ENCODE data around the gene ALG12. TPM values are rescaled to one million over a fixed set of nuclear protein-coding genes. Genes with fewer than 3 reads are reported as not detected.

Gene ALG12
- total and polyA plus RNA-seq, 2 of the 13 experiments (the other 11 are each of a cell fraction or from before 2014, with no cell fraction given): 7.8 to 15.8 TPM

- TF ChIP-seq TCF7 (IDR thresholded peaks at IDR 0.05; ENCODE audit: low read depth) (peak; percentile 90), TOE1 (CRISPR knock-in tag; IDR thresholded peaks at IDR 0.05) (no peak), ZNF207 (IDR thresholded peaks at IDR 0.05; ENCODE audit: borderline replicate concordance) (no peak), PCBP1 (IDR thresholded peaks at IDR 0.05; ENCODE audit: borderline replicate concordance, low read depth, low read length) (0 out of 2 replicates have a peak, but pooled peaks have one; percentile 27), ARID3A (IDR thresholded peaks at IDR 0.05; ENCODE audit: low read depth, low read length) (no peak), HNRNPH1 (optimal IDR thresholded peaks at IDR 0.05; ENCODE audit: low read depth, low read length) (no peak), FOXC1 (CRISPR knock-in tag; IDR thresholded peaks at IDR 0.05; ENCODE audit: borderline replicate concordance) (no peak; the same call in 1 of the 2 replicates), ZNF17 (CRISPR knock-in tag; IDR thresholded peaks at IDR 0.05) (no peak), NFE2 (CRISPR knock-in tag; IDR thresholded peaks at IDR 0.05) (no peak), LCORL (IDR thresholded peaks at IDR 0.05) (no peak), LCORL (CRISPR knock-in tag; IDR thresholded peaks at IDR 0.05) (peak; percentile 77), ATF4 (CRISPR knock-in tag; IDR thresholded peaks at IDR 0.05) (no peak), NR2F2 (IDR thresholded peaks at IDR 0.05; ENCODE audit: borderline replicate concordance, low read depth) (no peak), ZNF121 (CRISPR knock-in tag; IDR thresholded peaks at IDR 0.05) (no peak; the same call in 1 of the 2 replicates), CBX5 (CRISPR knock-in tag; IDR thresholded peaks at IDR 0.05; ENCODE audit: borderline replicate concordance) (no peak; the same call in 1 of the 2 replicates), CSRNP2 (CRISPR knock-in tag; conservative IDR thresholded peaks at IDR 0.05; ENCODE audit: low read depth) (no peak)
- TF ChIP-seq, protein P1, sequence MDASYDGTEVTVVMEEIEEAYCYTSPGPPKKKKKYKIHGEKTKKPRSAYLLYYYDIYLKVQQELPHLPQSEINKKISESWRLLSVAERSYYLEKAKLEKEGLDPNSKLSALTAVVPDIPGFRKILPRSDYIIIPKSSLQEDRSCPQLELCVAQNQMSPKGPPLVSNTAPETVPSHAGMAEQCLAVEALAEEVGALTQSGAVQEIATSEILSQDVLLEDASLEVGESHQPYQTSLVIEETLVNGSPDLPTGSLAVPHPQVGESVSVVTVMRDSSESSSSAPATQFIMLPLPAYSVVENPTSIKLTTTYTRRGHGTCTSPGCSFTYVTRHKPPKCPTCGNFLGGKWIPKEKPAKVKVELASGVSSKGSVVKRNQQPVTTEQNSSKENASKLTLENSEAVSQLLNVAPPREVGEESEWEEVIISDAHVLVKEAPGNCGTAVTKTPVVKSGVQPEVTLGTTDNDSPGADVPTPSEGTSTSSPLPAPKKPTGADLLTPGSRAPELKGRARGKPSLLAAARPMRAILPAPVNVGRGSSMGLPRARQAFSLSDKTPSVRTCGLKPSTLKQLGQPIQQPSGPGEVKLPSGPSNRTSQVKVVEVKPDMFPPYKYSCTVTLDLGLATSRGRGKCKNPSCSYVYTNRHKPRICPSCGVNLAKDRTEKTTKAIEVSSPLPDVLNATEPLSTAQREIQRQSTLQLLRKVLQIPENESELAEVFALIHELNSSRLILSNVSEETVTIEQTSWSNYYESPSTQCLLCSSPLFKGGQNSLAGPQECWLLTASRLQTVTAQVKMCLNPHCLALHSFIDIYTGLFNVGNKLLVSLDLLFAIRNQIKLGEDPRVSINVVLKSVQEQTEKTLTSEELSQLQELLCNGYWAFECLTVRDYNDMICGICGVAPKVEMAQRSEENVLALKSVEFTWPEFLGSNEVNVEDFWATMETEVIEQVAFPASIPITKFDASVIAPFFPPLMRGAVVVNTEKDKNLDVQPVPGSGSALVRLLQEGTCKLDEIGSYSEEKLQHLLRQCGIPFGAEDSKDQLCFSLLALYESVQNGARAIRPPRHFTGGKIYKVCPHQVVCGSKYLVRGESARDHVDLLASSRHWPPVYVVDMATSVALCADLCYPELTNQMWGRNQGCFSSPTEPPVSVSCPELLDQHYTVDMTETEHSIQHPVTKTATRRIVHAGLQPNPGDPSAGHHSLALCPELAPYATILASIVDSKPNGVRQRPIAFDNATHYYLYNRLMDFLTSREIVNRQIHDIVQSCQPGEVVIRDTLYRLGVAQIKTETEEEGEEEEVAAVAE (CRISPR knock-in tag; IDR thresholded peaks at IDR 0.05; ENCODE audit: borderline replicate concordance): 0 out of 2 replicates have a peak, but pooled peaks have one; percentile 36
- TF ChIP-seq, protein P2, sequence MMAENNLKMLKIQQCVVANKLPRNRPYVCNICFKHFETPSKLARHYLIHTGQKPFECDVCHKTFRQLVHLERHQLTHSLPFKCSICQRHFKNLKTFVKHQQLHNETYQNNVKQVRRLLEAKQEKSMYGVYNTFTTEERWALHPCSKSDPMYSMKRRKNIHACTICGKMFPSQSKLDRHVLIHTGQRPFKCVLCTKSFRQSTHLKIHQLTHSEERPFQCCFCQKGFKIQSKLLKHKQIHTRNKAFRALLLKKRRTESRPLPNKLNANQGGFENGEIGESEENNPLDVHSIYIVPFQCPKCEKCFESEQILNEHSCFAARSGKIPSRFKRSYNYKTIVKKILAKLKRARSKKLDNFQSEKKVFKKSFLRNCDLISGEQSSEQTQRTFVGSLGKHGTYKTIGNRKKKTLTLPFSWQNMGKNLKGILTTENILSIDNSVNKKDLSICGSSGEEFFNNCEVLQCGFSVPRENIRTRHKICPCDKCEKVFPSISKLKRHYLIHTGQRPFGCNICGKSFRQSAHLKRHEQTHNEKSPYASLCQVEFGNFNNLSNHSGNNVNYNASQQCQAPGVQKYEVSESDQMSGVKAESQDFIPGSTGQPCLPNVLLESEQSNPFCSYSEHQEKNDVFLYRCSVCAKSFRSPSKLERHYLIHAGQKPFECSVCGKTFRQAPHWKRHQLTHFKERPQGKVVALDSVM (CRISPR knock-in tag; IDR thresholded peaks at IDR 0.05): no peak
These were observed 40.9 kb upstream of the ALG12 start (continued) for GRCh38 chr22:49958931-49959781.
